DMS53 treated with DMSO at 0.1 percent for 48 hours (cell line): ENCODE data around the gene GYS1.
A peak's percentile ranks its signal among the peaks of the same experiment; 100 is the strongest.
"Not testable (repeated sequence)": the region's sequence is repeated elsewhere in the genome, so short reads cannot be mapped to it uniquely, and the experiment has no call there.

Source experiments
- DNase-seq: peaks from one replicate; lab custom pipeline; 2025; ENCODE audit not compliant: unreplicated experiment; lab: John Stamatoyannopoulos, UW

Gene GYS1

DNA sequence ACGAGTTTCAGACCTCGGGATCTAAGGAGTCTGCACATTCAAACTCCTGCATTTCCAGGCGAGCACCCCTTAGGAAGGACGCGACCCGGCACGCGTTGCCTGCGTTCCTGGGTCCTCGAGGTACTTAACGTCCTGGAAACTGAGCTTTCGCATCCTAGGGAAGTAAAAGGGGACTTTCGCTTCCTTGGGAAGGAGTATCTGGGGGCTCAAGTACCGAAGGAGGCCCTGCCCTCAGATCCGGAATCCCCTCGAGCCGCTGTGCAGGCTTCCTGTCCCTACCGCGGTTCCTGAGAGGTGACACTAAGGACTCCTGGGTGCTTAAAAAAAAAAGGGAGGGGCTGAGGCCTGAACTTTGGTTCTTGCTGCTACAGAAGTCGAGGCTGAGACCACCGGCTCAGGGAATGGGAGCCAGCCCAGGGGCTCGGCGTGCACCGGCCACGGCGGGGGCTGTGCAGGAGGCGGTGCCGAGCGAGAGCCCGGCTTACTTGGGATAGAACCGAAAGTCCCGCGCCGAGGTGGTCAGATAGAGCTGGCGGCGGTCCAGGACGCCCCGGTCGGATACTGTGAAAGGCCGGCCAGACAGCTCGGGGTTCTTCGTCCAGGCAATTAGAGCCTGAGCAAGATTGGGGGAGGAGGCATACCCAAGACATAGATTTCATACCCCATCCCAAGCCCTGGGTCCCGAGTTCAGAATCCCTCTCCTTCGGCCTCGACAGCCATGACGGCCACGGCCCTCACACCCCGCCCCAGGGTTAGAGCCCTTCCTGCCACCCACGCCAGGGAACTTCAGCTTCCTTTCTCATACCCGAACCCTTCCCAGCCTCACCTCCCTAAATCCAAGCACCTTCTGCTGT lies 25.5 kb upstream of the GYS1 start:
- DNase-seq: not testable (repeated sequence)

DNA sequence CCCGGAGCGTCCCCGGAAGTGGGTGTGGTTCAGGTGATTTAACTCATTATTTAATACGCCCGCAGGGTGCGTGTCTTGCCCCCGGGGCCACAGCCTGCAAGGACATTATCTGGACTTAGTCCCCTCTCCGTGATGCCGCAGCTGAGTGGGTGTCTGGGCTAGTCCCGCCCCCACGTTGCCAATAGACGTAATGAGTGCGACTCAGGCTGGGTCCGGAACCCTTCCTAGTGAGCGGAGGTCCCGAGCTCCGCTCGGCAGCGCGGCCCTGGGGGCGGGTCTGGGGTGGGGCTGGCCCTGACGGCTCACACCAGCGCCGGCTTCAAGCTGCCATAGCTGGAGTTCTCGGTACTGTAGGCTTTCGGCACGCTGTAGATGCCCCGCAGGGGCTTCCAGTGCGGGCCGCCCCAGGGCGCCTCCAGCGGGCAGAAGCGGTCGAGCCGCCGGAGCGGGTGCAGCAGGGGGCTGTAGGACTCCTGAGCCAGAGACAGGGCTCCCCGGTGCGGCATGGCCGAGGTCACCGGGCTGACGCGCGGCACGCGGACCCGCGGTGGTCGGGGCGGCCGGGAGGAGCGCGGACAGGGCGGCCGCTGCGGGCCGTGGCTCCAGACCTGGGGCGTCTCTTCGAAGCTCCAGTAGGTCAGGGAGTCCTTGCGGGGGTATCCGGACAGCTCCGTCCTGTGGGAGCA lies 24.7 kb upstream of the GYS1 start:
- peak; percentile 33 for DNase-seq

DNA sequence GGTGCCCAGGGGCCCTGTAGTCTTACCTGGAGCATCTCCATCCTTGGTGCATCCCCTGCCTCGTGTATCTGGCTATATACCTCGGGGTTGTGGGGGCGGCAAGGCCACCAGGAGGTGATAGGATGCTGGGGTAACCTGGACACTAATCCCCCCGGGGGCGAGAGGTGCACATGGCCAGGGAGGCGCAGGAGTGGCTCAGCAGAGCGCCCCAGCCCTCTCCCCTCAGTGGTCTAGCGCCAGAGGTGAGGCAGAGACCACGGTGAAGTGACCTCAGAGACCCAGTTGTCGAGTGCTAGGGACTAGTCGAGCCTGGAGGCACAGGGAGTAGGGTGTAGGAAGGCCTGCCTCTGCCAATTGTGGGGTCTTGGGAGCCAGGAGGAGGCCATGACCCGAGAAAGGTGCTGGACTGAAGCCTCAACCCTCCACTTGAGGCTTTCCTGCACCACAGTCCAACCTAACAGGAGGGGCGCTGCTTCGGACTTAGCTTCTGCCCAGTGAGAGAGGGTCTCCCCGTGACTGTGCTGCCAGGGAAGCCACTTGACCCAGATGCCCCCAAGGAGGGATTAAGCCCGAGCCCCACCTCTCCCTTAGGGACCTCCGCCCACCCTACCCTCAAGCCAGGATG lies 24.0 kb upstream of the GYS1 start, which contains the start of gene LHB:
Gene LHB (minus strand): TSS at position 51 of the 625 bp plus-strand sequence. CDS start 10 bp downstream, at position 41.
- DNase-seq: no peak

DNA sequence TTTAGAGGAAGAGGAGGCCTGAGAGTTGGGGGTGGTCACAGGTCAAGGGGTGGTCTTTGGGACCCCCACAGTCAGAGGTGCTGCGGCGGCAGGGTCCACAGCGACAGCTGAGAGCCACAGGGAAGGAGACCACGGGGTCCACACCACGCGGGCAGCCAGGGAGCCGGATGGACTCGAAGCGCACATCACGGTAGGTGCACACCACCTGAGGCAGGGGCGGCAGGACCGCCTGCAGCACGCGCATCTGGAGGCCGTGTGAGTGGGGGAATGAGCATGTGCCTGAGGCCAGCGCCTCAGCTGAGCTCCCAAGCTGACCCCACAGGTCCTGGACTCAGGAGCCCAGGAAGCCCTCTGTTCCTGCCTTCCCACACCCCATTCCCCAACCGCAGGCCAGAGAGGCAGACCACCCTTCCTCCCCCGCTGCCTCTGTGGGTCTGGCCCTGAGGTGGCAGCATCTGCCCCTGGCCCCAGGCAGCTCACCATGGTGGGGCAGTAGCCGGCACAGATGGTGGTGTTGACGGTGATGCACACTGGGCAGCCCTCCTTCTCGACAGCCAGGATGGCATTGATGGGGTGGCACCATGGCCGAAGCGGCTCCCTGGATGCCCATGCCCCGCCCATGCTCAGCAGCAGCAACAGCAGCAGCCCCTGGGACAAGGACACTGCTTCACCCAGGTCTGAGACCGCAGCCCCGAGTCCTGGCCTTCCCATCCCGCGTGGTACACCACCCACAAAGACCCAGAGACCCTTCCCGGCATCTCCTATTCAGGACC lies 23.1 kb upstream of the GYS1 start:
- no peak for DNase-seq

DNA sequence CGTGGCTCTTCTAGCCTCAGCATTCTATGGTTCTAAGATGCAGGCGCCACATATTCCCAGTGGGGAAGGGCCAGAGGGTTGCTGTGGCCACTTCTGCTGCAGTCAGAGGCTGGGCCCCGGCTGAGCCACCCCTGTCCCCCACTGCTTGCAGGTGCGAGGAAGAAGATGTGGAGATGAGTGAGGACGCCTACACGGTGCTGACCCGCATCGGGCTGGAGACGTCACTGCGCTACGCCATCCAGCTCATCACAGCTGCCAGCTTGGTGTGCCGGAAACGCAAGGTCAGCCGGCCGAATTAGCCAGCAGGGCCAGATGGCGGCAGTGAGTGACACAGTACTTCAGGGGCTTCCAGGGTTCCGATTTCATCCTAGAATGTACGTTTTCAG lies 21.8 kb upstream of the GYS1 start:
- no peak for DNase-seq

DNA sequence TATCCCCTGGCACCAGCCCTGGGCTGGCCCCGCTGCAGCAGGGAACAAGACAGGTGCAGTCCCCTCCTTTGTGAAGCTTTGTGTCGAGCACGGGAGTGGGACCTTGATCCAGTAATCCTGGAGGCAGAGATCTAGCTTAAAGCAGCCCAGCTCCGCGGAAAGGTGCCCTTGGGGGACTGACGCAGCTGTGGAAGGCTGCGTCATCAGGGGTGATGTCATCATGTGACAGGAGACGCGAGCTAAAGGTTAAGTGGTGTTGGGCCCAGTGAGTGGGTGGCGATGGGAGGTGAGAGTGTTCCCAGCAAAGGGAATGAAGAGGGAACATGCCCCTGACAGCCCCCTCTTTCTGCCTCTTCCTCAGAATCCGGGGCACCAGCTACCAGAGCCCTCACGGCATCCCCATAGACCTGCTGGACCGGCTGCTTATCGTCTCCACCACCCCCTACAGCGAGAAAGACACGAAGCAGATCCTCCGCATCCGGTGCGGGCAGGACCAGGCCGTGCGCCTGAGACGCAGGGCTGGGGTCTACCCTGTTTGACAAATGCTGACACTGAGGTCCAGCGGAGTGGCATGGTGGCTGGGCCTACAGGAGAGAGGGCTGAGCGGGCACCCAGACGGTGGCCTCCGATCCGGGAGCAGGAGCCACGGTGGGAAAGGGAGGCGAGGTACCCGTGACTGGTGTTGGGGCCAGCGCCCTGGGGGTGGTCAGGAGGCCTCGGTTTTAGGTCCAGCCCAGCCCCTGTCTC lies 21.2 kb upstream of the GYS1 start:
- DNase-seq: no peak

DNA sequence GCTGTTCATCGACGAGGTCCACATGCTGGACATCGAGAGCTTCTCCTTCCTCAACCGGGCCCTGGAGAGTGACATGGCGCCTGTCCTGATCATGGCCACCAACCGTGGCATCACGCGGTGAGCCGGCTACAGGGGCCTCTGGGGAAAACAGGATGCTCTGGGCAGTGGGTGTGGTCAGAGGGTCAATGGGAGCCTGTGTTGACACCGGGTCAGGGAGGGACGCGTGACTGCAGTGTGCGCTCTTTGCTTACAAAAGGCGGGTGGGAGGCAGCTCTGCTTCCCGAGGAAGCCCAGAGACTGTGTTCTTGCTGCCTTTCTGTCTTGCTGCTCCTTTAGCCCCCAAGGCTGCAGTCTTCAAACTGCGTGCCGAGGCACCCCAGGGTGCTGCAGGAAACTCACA lies 18.1 kb upstream of the GYS1 start:
- DNase-seq: no peak

DNA sequence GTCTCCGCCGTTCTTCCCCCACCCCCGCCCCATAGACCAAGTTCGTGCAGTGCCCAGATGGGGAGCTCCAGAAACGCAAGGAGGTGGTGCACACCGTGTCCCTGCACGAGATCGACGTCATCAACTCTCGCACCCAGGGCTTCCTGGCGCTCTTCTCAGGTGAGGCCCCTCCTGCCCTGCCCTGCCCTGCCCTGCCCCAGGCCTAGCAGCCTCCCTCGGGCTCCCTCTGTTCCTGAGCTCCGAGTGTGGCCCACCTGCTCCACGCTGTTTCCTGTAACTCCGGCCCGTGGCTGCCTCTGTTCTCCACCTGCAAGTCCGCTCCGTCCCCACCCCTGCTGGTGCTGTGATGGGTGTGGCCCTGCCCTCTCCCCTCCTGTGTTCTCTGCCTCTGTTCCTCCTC lies 17.3 kb upstream of the GYS1 start:
- no peak for DNase-seq

DNA sequence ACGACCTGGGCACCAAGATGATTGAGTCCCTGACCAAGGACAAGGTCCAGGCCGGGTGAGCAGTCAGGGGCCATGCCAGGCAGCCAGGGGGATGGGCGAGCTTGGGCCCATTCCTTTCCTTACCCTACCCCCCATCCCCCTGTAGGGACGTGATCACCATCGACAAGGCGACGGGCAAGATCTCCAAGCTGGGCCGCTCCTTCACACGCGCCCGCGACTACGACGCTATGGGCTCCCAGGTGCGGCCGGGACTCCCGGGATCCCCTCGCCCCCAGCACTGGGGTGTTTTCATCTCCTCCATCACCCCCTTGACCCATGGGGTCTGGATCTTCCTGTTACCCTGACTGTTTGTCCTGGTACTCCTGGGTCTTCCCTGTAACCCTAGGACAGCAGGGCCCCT lies 16.7 kb upstream of the GYS1 start:
- DNase-seq: no peak

DNA sequence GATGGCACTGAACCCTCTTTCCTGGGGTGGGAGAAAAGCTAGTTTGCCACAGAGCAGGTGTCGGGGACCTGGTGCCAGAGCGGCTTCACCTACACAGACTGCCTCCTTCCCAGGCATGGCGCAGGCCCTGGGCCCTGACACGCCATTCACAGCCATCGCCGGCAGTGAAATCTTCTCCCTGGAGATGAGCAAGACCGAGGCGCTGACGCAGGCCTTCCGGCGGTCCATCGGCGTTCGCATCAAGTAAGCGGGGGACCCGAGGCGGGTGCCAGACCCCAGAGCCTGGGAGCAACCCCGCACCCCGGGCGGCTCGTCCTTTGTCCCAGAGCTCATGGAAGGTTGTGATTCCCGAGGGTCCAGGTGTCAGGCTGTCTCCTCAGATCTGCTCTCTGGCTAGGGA lies 13.8 kb upstream of the GYS1 start:
- DNase-seq: no peak

DNA sequence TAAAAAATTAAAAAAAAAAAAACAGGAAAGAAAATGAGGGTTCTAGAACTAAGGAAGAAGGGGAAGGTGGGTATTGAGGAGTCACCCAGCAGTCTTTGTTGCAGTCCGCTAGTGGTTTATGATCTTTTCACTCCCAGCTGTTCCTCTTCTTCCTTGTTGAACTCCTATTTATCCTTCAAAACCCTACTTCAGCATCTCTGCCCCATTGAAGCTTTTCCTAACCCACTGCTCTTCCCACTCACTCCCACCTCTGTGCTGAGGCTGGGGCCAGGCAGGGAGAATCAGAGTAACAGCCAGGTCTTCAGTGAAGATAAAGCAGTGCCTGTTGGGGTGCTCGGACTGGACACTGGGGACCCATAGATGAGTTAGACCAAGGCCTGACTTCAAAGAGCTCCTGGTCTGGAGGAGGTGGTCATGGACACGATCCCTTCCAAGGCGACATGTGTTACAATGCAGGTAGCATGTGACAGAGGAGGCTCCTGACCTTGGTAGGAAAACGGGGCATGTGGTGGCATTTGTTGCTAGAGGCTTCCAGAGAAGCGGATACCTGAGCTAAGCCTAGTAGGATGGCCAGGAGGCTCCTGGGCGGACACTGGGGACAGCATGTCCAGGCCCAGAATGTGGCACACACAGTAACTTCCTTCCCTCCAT lies 12.0 kb upstream of the GYS1 start:
- no peak for DNase-seq

DNA sequence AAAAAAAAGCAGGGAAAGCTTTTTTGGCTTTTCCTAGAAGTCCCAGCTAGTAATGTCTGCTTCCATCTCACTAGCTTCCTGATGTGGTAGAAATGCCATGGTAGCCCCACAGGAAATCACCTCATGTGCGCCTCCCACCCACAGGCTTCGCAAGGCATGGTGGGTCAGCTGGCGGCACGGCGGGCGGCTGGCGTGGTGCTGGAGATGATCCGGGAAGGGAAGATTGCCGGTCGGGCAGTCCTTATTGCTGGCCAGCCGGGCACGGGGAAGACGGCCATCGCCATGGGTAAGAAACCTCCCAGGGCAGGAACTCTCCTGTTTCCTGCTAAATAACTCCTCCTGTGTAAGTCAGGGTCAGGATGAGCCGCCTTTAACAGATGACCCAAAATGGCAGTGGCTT lies 11.0 kb upstream of the GYS1 start:
- no peak for DNase-seq

DNA sequence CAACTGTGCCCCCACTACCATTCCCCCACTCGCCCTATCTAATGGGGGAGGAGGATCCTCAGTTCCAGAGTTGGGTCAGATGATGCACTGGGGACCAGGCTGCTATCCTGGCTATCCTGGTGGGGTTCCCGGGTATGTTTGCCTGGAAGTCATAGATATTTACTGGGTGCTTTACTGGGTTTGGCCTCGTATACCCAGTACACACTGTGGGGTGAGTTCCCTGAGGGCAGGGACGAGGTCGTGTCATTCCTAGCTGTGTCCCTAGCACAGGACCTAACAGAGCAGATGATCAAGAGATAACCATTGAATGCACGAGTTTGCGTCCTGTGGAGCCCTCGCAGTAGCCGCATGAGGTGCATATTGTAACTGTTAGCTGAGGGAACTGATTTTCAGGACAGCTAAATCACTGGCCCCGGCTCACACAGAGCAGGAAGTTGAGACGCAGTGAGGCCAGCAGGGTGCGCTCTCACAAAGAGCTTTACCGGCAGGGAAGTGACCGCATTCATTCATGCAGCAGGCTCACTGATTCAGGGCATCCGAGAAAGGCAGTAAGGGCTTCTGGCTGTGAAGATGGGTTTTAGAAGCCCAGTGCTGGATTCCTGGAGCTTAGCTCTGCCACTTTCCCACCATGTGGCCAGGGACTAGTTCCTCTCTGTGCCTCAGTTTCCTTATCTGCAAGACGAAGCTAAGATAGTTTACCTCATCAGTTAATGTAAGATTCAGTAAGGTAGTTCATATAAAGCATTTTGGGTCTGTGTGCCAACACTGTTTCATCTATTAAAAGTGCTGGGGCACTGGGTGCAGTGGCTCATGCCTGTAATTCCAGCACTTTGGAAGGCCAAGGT lies 6.6 kb upstream of the GYS1 start:
- DNase-seq: no peak

DNA sequence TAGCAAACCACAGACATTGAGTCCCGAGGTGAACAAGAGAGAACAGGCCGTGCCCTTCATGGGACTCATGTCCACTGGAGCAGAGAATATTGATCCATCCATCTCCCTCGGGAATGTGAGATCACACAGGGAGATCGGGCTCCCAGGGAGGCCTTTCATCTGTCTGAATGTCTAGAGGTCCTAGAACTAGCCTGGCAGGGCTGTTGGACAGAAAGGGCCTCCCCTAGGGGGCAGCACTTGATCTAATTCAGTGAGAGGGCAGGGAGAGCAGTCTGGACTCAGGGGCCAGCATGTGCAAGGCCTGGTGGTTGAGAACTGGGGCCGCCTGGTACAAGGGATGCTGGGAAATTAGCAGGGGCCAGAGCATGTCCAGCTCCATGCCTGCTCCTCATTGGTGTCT lies 4.9 kb upstream of the GYS1 start:
- no peak for DNase-seq

DNA sequence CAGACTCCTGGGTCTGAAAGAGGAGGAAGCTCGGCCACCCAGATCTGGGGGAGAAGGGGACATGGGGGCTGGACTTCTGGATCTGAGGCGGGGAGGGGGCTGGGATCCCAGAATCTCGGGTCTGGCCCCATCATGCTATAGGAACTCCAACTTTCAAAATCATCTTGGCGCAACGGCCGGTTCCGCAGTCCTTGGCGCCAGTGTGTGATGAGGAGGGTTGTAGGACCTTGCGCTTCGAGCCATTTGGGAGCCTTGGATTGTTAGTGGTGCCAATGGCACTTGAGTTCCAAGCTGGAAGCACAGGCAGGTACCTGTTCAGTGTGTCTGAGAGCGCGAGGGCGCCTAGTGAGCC lies 902 bp upstream of the GYS1 start:
- DNase-seq: no peak

DNA sequence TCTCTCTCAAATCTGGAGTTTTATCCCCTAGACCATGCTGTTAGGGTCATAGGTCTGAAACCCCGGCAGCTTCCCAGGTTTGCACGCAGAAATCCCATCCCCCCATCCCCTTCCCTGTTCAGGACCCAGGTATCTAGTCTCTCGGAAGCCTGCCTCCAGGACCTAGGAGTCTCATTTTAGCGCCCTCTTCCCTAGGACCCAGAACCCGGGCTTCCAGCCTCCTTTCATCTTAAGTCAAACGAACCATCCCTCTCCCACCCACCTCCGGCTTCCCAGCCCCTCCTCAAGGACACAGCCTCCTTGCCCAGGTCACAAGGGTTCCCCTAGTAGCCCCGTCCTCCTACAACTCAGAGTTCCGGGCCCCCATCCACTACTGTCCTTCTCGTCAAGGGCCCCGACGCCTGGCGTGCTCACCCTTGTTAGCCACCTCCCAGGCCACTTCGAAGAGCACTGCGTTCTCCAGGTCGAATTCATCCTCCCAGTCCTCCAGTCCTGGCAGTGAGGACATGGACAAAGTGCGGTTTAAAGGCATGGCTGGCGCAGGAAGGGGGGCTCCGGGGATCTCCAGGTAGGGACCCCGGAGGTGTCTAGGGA lies 431 bp downstream of the GYS1 start:
- DNase-seq: no peak

DNA sequence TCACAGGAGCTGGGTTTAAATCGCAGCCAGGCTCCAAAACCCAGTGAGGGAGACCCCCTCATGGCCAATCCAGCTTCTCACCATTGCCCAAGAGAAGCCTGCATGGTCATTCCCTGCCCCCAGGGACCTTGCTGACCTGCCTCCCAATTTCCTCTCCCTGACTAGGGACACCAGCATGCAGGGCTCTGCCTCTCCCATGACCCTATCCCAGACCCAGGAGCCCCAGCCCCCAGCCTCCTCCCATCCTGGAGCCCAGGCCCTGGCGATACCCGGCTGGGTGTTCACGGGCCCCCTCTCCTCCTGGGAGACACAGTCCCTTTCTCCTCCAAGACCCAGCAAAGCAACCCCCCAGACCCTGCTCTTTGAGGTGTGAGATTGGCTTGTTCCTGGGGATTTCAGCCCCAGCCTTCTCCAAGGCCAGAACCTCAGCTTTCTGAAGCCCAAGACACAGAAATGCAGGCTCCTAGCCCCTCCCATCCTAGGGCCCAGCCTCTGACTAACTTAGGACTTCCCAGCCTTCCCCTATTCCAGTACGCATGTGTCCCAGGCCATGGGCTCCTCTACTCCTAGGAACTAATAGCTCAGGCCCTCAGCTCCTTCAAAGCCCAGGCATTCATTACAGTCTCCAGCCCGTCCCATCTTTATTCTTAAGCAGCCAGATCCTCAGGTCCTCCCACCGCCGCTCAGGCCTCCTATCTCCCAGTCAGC lies 1.1 kb downstream of the GYS1 start:
- DNase-seq: no peak

DNA sequence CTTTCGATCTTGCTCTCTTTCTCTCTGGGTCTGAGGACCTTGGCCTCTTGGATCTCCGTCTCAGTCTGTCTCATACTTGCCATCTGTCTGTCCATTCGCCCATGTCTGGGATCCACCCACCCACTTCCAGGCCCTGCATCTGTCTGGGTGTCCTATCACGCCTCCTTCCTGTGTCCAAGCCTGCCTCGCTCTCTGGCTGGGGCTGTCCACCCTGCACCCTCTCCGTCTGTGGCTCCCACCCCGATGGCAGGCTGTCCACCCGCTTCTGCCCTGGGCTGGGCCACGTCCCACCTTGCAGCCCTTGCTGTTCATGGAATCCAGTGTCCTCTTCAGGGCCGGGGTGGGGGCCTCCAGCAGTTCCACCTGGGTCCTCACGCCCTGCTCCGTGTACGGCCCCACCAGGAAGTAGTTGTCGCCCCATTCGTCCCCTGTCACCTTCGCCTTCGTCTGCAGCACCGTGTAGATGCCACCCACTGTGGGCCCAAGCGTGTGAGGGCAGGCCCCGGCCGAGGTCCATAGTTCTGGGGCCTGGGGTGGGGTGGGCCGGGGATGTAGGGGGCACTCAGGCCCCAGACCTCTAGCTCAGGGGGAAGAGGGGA lies 2.0 kb downstream of the GYS1 start:
- DNase-seq: no peak
